ENCODE data around the gene SERPINA3. TPM values are rescaled to one million over a fixed set of nuclear protein-coding genes. Genes with fewer than 3 reads are reported as not detected.

Gene SERPINA3
- total RNA-seq, 4 donors from 2014 or later, result 71.8 to 284 (median 255) TPM

- Histone ChIP-seq H3K36me3 (no peaks in the 10 kb centered on the region), H3K4me1 (peaks cover 6 to 21% (median 11%) of the 10 kb centered on the region in 4 donors), H3K27me3 (no peaks in the 10 kb centered on the region), H3K4me3 (no peak overlapping the region), H3K9me3 (no peaks in the 10 kb centered on the region), H3K27ac (replicated peaks in 1 of 4) (no peak overlapping the region)
- no peak for DNase-seq (ENCODE audit: extremely low spot score)
- TF ChIP-seq CTCF (IDR thresholded peaks at IDR 0.05) (no peak), POLR2AphosphoS5 (IDR thresholded peaks at IDR 0.05) (no peak), EP300 (IDR thresholded peaks at IDR 0.05) (no peak), POLR2A (IDR thresholded peaks at IDR 0.05; ENCODE audit: low read depth) (no peak)
- intact Hi-C loops (cut with DNase I), result no loop called here
- 90% methylated on average over 6 of the region's 6 CpGs for WGBS
These were observed 33.5 kb upstream of the SERPINA3 start for GRCh38 chr14:94578712-94579111.

- no peaks in the 10 kb centered on the region for H3K27me3 ChIP-seq
- WGBS, result 47% methylated on average over 15 of the region's 18 CpGs
- intact Hi-C loops (cut with DNase I), result no loop called here
- H3K4me3 ChIP-seq, result peak within 1 kb of the TSS in 1 of 4 donors; percentile 8
- peak within 1 kb of the TSS in 3 of 4 donors; percentile 33 to 56 (median 45) for H3K27ac ChIP-seq (replicated peaks in 1 of 4)
- H3K9me3 ChIP-seq, result no peaks in the 10 kb centered on the region
- DNase-seq (ENCODE audit: extremely low spot score), result no peak
- peaks cover 6 to 21% (median 11%) of the 10 kb centered on the region in 4 donors for H3K4me1 ChIP-seq
- TF ChIP-seq POLR2A (IDR thresholded peaks at IDR 0.05; ENCODE audit: low read depth), result no peak
- TF ChIP-seq EP300 (IDR thresholded peaks at IDR 0.05), result no peak
- no peak for TF ChIP-seq POLR2AphosphoS5 (IDR thresholded peaks at IDR 0.05)
- TF ChIP-seq CTCF (IDR thresholded peaks at IDR 0.05), result no peak
- H3K36me3 ChIP-seq, result no peaks in the 10 kb centered on the region
These were observed 30.8 kb upstream of the SERPINA3 start, which contains the start of gene SERPINA5 for GRCh38 chr14:94581127-94581999. Gene SERPINA5, plus strand, starts transcription at chr14:94581426. Its CDS starts 5,937 bp downstream, at chr14:94587363.

- H3K9me3 ChIP-seq, result no peaks in the 10 kb centered on the region
- no peak overlapping the region for H3K4me3 ChIP-seq
- no peak for DNase-seq (ENCODE audit: extremely low spot score)
- TF ChIP-seq POLR2A (IDR thresholded peaks at IDR 0.05; ENCODE audit: low read depth), result no peak
- TF ChIP-seq EP300 (IDR thresholded peaks at IDR 0.05), result no peak
- TF ChIP-seq CTCF (IDR thresholded peaks at IDR 0.05), result no peak
- TF ChIP-seq POLR2AphosphoS5 (IDR thresholded peaks at IDR 0.05), result no peak
- WGBS, result 74% methylated on average over 7 of the region's 7 CpGs
- H3K27ac ChIP-seq (replicated peaks in 1 of 4), result peak overlapping the region in 3 of 4 donors; percentile 33 to 56 (median 45)
- H3K4me1 ChIP-seq, result peaks cover 6 to 21% (median 11%) of the 10 kb centered on the region in 4 donors
- no peaks in the 10 kb centered on the region for H3K36me3 ChIP-seq
- intact Hi-C loops (cut with DNase I), result no loop called here
- no peaks in the 10 kb centered on the region for H3K27me3 ChIP-seq
These were observed 29.9 kb upstream of the SERPINA3 start for GRCh38 chr14:94582199-94582750.

- no peaks in the 10 kb centered on the region for H3K27me3 ChIP-seq
- no peak for DNase-seq (ENCODE audit: extremely low spot score)
- no peak overlapping the region for H3K4me3 ChIP-seq
- TF ChIP-seq EP300 (IDR thresholded peaks at IDR 0.05), result no peak
- no peak for TF ChIP-seq POLR2A (IDR thresholded peaks at IDR 0.05; ENCODE audit: low read depth)
- TF ChIP-seq POLR2AphosphoS5 (IDR thresholded peaks at IDR 0.05), result no peak
- TF ChIP-seq CTCF (IDR thresholded peaks at IDR 0.05), result no peak
- intact Hi-C loops (cut with DNase I), result no loop called here
- no peak overlapping the region for H3K27ac ChIP-seq (replicated peaks in 1 of 4)
- WGBS, result 78% methylated on average over 3 of the region's 3 CpGs
- H3K36me3 ChIP-seq, result no peaks in the 10 kb centered on the region
- no peaks in the 10 kb centered on the region for H3K9me3 ChIP-seq
- H3K4me1 ChIP-seq, result peaks cover 6 to 21% (median 11%) of the 10 kb centered on the region in 4 donors
These were observed 29.3 kb upstream of the SERPINA3 start for GRCh38 chr14:94582851-94583250.
